VCaP (cell line): ENCODE data around the gene MYO10.

Experiments used
- H3K27ac ChIP-seq: fragments of 450-650 bp; 2 replicates; pipeline ENCODE4 v1.5.1; 2017
- CTCF ChIP-seq: fragments of 450-650 bp; conservative IDR thresholded peaks from 2 replicates; pipeline ENCODE4 v1.5.1; 2017; ENCODE audit warnings: mild to moderate bottlenecking, moderate library complexity

Gene MYO10

GRCh38 chr5:16619136-16619535 is 317.0 kb downstream of the MYO10 start:
- no peak for TF ChIP-seq CTCF
- peak overlapping the region; percentile 95 for H3K27ac ChIP-seq

DNA sequence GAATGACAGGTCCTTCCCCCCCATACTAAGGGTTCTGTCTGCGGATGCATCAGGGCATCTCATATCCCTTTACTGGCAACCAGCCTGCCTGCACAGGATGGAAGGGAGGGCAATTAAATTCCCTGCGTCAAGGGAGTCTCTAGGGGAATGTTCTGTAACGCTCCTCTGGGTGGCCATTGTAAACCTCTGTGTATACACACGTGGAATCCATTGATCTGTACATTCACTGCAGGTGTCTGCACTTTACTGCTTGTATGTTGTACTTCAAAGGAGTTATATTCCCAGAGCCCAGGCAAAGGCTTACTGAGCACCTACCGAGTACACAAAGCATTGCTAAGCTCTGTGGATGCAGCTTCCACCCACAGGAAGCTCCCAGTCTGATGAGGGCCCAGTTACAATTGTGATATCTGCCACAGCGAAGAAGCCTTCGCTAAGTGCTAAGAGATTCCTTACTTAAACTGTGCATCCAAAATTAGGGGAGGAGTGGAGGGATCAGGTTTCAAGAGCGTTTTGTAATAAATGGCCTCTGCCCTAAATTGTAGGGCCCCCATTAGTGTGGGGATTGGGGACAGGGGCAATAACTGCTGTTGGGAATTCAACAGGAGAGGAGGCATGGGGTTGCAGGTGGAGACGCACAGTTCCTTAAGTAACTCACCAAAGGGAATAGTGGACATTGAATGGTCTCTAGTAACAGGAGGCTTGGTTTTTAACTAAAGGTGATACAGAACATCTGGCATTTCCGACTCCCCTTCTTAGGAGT is 317.8 kb downstream of the MYO10 start:
- no peak for TF ChIP-seq CTCF
- peak overlapping the region; percentile 95 for H3K27ac ChIP-seq

DNA sequence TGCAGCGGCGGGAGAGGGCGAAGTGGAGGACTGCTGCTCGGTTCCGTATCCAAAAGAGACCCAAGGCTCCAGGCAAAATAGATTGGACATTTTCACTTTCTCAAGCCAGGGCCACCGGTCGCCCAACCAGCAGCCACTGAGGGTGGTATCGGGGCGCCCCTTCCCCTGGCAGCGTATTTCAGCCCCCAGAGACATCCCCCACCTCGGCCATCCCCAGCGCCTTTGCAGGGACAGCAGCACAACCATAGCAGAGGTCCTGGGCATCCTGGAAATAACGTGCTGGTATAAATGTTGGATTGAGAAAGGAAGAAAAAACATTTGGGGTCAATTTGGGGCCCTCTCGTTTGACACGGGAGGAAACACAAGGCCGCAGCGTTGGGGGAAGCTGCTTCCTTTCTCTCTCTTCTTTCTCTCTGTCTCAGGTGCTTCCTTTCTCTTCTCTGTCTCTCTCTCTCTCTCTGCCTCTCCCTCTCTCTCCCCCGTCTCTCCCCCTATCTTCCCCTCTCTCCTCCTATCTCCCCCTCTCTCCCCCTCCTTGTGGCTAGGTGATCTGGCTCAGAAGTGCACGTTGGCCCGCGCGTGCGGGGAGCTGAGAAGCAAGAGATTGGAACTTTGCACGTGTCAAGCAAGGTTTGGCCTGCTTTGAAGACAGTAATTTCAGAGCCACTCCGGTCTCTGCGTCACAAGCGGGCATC is 318.7 kb downstream of the MYO10 start:
- no peak for TF ChIP-seq CTCF
- peak overlapping the region; percentile 95 for H3K27ac ChIP-seq

DNA sequence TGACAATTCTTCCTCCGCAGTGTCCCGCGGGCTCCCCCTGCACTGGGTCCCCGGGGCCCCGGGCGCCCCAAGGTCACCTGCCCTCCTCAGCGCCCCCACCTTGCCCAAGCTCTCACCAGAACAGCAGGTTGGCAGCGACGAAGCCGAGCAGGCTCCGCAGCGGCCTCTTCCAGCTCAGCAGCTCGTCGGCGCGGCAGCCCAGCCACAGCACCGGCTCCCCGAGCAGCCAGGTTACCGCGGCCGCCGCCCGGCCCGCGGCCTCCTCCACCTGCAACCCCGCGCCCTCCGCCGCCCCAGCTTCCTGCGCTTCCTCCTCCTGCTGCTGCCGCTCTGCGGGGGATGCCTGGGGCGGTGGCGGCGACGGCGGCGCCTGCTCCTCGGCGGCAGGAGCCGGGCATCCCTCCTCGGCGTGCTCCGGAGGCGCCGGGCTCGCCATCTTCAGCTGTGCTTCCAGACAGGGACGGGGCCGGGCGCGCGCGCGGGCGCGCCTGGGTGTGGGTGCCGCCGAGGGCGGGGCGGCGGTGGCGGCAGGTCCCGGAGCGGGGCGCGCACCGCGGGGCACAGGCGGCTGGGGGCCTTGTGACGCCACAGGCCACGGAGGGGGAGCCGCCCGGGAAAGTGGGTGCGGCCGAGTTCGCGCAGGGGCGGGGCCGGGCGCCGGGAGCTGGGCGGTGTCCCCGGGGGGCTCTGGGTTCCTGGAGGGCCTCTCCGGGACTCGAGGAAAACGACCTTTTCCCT is 319.4 kb downstream of the MYO10 start, which contains the start of gene RETREG1:
TSS of gene RETREG1 (minus strand) at position 462 of the 738 bp plus-strand sequence. CDS start at position 436, 26 bp downstream.
- H3K27ac ChIP-seq: peak within 1 kb of the TSS; percentile 95
- TF ChIP-seq CTCF: no peak

GRCh38 chr5:16615741-16616535 is 320.1 kb downstream of the MYO10 start:
- TF ChIP-seq CTCF: no peak
- peak overlapping the region; percentile 95 for H3K27ac ChIP-seq

DNA sequence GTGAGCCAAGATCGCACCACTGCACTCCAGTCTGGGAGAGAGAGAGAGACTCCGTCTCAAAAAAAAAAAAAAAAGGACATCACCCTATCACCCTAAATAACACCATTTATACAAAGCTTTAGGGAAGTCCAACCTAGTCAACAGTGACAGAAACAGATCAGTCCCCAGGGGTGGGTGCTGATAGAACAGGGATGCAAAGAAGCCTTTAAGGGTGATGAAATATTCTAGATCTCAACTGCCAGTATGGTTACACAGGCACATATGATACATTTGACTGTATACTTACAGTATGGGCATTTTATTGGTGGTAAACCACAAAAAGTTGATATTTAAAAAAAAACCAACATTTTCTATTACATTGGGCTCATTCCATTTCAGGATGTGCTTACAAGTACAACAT is 324.1 kb downstream of the MYO10 start:
- no peak overlapping the region for H3K27ac ChIP-seq
- no peak for TF ChIP-seq CTCF
